ENCODE measurements around the gene TCN2.
"Not testable (repeated sequence)": the region's sequence is repeated elsewhere in the genome, so short reads cannot be mapped to it uniquely, and the experiment has no call there.

Gene TCN2

GRCh38 chr22:30564045-30564760 is 42.8 kb upstream of the TCN2 start:
- no peak for TF ChIP-seq CTCF (IDR thresholded peaks at IDR 0.05; ENCODE audit: low read depth, low read length, missing control alignments)
- no peak overlapping the region for H3K4me3 ChIP-seq (ENCODE audit: low read depth, low read length)
- no peak for DNase-seq (ENCODE audit: low read depth)

GRCh38 chr22:30564761-30565119 is 42.2 kb upstream of the TCN2 start:
- no peak for TF ChIP-seq CTCF (IDR thresholded peaks at IDR 0.05; ENCODE audit: low read depth, low read length, missing control alignments)
- no peak for DNase-seq (ENCODE audit: low read depth)

GRCh38 chr22:30565341-30565740 is 41.6 kb upstream of the TCN2 start:
- TF ChIP-seq CTCF (IDR thresholded peaks at IDR 0.05; ENCODE audit: low read depth, low read length, missing control alignments), result no peak
- DNase-seq (ENCODE audit: low read depth), result no peak
- no peak overlapping the region for H3K4me3 ChIP-seq (ENCODE audit: low read depth, low read length)

More at GRCh38 chr22:30564761-30565119, 42.2 kb upstream of the TCN2 start:
- no peak overlapping the region for H3K4me3 ChIP-seq (ENCODE audit: low read depth, low read length)

GRCh38 chr22:30566125-30566524 is 40.8 kb upstream of the TCN2 start:
- DNase-seq (ENCODE audit: low read depth), result no peak
- H3K4me3 ChIP-seq (ENCODE audit: low read depth, low read length), result no peak overlapping the region
- TF ChIP-seq CTCF (IDR thresholded peaks at IDR 0.05; ENCODE audit: low read depth, low read length, missing control alignments), result no peak

GRCh38 chr22:30567277-30567676 is 39.7 kb upstream of the TCN2 start:
- not testable (repeated sequence) for DNase-seq (ENCODE audit: low read depth); H3K4me3 ChIP-seq (ENCODE audit: low read depth, low read length)

- no peak overlapping the region for H3K4me3 ChIP-seq (ENCODE audit: low read depth, low read length)
- no peak for TF ChIP-seq CTCF (IDR thresholded peaks at IDR 0.05; ENCODE audit: low read depth, low read length, missing control alignments)
- no peak for DNase-seq (ENCODE audit: low read depth)
These were observed 38.7 kb upstream of the TCN2 start for GRCh38 chr22:30568137-30568805.

GRCh38 chr22:30569674-30570202 is 37.2 kb upstream of the TCN2 start:
- TF ChIP-seq CTCF (IDR thresholded peaks at IDR 0.05; ENCODE audit: low read depth, low read length, missing control alignments), result no peak
- no peak overlapping the region for H3K4me3 ChIP-seq (ENCODE audit: low read depth, low read length)
- no peak for DNase-seq (ENCODE audit: low read depth)
